ENCODE data around the gene IGFN1.

GRCh38 chr1:201176940-201177339, 13.7 kb upstream of the IGFN1 start:
- TF ChIP-seq, protein P1, sequence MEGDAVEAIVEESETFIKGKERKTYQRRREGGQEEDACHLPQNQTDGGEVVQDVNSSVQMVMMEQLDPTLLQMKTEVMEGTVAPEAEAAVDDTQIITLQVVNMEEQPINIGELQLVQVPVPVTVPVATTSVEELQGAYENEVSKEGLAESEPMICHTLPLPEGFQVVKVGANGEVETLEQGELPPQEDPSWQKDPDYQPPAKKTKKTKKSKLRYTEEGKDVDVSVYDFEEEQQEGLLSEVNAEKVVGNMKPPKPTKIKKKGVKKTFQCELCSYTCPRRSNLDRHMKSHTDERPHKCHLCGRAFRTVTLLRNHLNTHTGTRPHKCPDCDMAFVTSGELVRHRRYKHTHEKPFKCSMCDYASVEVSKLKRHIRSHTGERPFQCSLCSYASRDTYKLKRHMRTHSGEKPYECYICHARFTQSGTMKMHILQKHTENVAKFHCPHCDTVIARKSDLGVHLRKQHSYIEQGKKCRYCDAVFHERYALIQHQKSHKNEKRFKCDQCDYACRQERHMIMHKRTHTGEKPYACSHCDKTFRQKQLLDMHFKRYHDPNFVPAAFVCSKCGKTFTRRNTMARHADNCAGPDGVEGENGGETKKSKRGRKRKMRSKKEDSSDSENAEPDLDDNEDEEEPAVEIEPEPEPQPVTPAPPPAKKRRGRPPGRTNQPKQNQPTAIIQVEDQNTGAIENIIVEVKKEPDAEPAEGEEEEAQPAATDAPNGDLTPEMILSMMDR (IDR thresholded peaks at IDR 0.05), result no peak
- no peak for TF ChIP-seq POLR2A (IDR thresholded peaks at IDR 0.05)
- no peak for TF ChIP-seq POLR2AphosphoS5 (IDR thresholded peaks at IDR 0.05)
